DMS79 (cell line): Measurements from ENCODE around the gene SMYD5.
"Not testable (repeated sequence)": the region's sequence is repeated elsewhere in the genome, so short reads cannot be mapped to it uniquely, and the experiment has no call there.

ENCODE experiments used
- DNase-seq: peaks from one replicate; lab custom pipeline; 2025; lab: John Stamatoyannopoulos, UW

The SMYD5 gene

DNA sequence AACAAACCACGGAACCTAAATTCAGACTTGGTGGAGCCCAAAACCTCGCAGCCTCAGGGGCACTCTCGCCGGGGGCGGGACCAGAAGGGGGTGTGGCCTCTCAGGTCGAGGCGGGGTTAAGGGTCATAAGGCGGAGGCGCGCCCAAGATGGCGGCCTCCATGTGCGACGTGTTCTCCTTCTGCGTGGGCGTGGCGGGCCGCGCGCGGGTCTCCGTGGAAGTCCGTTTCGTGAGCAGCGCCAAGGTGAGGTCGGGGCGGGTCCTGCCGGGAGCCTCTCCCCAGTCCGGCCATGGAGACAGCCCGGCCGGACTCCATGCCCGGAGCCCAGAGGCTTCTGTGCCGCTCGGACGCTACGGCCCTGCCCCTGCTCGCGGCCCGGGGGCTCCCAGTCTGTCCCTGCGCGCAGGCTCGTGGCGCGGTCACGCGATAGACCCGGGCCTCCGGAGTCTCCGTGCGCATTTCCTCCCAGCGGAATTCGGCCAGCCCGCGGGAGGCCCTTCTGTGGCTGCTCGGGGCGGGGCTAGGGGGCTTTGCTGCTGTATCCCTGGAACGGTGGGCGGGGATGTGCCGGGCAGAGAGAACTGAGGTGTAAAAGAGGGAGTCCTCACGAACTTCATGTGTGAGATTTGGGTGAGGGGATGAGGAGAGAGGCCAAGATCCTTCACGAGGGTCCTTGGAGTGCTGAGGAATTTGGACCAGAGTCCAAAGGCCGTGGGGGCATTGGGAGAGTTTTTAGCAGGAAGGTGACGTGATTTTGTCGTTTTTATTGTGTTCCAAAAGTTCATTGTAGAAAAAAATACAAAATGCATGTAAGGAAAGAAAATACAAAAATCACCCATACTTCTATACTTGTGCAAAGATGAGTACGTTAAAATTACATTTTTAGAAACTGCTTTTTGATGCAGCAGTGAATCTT is at the start of gene SMYD5:
Gene SMYD5 (plus strand): TSS at position 126 of the 916 bp plus-strand sequence. CDS start 22 bp downstream, at position 148.
- DNase-seq = peak; percentile 69

DNA sequence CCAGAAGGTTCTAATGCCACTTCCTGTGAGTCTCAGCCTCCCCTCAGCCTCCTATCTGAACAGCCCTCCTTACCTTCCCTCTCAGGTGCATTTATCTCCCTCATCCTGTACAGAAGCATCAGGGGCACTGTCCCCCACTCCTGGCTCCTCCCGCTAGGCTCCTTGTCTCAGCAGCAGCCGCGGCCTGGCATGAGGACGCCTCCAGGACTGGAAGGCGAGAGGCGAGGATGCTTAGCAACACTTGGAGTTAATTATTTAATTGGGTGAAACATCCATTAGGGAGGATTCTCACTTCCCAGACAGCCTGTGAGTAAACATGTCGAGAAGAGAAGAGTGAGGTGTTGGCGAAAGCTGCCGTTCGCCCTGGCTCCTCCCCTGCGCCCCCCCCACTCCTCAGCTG is 48.1 kb upstream of the SMYD5 start:
- DNase-seq = not testable (repeated sequence)

DNA sequence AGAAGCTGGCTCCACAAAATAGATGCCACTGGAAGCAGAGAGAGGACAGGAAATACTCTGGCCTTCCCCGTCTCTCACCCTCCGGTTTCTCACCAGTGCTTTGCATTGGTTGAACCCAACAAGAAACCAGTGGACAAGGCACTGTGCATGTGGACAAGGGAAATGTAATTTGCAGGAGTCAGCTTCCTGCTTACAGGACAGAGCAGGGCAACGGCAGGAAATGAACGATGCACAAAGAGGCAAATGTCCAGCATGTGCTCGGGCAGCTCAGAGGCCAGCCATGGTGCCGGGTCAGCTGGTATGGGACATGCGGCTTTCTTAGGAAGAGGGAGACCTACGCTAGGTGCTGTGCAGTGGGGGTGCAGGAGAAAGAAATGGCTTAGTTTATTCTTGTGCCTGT is 47.2 kb upstream of the SMYD5 start:
- DNase-seq = not testable (repeated sequence)

DNA sequence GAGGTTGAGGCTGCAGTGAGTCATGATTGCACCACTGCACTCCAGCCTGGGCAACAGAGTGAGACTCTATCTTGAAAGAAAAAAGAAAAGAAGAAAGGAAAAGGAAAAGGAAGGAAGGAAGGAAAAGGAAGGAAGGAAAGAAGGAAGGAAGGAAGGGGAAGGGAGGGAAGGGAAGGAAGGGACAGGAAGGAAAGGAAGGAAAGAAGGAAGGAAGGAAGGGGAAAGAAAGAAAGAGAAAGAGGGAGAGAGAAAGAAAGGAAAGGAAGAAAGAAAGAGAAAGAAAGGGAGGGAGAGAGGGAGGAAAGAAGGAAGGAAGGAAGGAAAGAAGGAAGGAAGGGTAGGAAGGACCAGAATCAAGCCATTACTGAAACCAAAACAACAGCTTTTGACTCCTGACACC is 45.7 kb upstream of the SMYD5 start:
- DNase-seq = not testable (repeated sequence)

DNA sequence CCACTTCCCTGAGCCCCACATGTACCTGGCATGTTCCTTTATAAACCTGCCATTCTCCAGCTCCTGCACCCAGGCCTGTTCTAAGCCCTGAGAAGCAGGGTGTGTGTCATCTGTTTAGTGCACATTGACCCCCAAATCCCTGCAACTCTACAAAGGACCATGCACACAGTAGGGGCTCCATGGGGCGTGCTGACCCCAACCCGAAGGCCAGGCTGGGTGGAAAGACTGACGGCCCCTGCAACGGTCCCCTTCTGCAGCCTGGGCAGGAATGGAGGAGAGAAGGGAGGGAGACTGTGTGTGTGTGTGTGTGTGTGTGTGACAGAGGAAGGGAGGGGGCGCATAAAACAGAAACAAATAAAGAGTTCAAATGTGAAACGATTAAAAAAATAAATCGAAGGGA is 43.7 kb upstream of the SMYD5 start:
- not testable (repeated sequence) for DNase-seq

DNA sequence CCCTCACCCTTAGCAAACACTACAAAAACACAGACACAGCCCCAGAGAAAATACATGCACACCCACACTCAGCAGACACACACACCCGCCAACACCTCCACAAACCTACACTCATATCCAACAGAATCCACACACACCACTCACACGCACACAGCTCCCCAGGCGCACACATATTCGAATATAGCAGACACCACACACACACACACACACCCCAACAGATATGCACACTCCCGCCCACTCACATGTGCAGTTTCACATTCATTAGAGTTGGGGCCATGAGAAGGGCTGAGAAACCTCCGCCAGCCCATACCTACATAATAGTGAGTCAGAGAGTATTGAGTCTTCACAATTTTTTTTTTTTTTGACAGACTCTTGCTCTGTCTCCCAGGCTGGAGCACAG is 41.1 kb upstream of the SMYD5 start:
- no peak for DNase-seq

DNA sequence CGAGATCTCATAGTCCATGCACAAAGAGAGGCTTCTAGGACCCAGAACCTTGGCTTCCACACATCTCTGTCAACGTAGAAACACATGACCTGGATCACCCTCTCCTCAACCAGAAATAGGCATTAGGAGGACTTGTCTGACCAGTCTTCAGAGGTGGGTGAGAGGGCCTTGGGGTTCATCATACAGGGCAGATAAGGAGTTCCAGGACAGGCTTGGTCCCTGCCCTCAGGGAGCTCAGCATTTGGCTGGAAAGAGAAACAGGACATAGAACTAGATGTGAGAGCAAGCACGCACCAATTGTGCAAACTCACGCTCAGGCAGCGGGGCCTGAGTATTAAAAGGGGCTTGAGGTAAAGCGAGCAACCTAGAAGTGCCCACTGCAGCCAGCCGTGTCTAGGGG is 40.3 kb upstream of the SMYD5 start:
- DNase-seq = no peak

DNA sequence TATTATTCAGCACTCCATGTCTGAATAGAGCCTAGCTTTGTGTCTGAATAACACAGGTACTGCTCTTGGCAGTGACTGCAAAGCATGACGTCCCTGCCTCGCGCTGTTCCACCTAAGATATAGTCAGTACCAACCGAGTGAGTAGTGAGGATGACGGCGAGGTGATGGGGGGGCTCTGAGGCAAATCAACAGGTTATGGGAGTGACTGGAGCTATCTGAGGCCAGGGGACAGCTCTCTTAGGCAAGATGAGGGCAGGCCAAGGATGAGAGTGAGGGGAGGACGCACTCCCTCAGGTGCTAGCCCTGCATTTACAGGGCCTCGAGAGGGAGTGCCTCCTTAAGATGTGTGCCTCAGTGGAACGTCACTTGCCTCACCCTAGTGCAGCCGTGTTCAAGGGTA is 39.8 kb upstream of the SMYD5 start:
- no peak for DNase-seq

DNA sequence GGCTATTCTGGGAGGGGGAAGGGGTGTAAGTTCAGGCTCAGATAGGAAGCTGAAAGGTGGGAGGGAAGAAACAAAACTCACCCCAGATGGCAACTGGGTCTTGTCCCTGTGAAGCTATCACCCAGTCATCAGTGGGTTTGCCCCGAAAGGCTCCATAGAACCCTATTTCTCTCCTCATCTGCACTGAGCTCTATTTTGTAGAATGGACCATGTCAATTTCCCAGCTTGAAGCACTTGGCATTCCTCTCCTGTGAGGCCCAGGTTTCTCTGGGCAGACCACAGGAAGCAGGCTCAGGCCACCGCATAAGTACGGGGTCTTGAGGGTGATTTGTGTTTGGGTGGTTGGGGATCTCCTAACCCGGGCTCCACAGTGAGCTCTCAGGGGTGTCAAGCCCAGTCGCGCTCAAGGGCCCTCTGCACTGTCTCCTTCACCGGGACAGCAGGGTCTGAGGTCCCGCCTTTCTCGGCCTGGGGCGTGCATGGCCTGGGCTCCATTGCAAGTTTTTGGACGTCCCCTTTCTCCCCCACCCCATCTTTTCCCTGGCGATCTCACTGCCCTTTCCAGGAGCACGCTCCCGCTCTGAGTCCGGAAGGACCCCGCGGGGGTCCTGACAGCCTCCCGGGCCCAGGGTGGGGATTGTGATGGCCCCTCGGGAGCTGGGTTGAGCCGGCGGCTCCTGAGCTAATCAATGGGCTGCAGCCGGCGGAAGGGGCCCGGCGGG is 38.9 kb upstream of the SMYD5 start:
- no peak for DNase-seq

DNA sequence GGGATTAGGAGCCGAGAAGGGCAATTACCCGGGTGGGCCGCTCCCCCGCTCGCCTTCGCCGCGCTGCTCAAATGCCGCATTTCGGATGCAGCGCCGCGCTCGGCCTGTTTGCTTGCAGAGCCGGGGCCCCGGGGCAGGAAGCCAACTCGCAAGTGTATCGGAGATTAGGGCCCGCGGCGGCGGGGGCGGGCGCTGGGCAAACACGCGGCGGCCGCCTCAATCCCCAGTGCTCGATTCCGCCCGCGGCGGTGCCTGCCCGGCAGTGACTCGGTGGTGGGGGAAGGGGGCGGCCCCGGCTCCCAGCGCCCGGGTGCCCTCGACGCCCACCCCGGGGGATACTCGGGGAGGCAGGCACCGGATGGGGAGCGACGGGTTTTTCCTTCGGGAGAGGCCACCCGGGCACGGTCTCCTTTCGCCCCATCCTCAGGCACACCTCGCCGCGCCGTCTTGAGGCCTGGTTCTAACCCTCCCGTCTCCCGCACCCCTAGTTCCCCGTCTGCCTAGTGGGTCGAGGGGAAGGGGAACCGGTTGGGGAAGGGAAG is 38.3 kb upstream of the SMYD5 start:
- DNase-seq = peak; percentile 25

DNA sequence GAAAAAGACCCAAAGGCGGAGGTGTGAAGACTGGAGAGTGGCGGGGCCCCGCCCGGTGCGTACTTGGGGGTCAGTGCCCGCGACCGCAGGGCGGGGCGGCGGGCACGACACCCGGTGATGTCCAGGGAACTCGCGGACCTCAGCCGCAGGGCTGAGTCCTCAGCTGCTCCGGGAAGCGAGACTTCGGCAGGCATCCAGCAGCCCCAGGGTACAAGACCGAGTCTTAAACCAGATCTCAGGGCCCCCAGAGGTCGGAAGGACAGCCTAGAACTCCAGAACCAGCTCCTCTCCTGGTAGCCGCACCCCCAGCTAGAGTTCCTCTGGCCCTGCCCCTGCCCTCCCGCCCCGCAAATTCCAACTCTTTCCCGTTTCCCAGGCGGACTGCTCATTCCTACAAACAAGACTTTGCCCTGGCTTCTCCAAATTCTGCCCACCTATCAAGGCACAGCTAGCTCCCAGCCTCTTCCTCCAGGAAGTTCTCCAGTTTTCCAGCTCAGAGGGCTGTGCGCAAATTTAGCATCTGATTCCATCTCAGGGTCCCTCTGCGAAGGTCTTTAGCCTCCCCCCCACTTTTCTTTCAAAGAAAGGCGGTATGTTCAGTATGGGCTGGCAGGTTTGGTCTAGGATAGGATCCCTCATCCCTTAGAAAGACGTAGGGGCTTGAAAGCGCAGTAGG is 37.7 kb upstream of the SMYD5 start:
- no peak for DNase-seq

DNA sequence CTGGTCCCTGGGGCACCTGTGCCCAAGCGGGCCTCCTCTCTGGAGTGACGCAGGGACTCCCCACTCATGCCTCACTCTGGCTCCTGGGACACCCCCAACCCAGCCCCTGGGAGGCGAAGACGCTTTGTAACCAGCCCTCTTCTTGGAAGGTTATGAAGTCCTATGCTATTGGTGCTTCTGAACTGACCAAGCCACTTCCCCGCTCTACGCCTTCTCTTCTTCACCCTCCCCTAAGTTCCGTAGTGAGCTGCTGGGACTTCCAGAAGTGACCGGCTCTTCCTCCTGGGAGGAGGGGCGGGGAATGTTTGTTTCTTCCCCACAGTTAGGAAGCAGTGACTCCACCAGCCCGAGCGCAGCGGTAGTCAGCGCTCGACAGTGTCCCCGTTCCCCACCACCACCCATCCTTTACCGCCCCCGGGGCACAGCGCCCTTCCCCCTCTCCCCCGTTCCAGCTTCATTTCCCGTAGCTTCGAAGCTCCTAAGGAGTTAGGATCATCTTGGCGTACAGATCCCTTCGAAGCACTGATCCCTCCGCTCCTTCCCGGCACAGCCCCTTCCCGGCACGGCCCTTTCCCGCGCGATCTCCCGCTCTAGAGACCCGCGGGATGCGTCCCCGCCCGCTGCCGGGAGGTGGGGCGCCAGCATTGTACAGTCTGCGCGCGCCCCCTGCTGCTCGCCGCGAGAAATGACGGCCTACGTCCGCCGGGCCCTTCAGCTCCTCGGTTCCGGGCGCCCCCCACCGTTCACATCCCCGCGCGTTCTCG is 37.0 kb upstream of the SMYD5 start:
- DNase-seq = peak; percentile 43

DNA sequence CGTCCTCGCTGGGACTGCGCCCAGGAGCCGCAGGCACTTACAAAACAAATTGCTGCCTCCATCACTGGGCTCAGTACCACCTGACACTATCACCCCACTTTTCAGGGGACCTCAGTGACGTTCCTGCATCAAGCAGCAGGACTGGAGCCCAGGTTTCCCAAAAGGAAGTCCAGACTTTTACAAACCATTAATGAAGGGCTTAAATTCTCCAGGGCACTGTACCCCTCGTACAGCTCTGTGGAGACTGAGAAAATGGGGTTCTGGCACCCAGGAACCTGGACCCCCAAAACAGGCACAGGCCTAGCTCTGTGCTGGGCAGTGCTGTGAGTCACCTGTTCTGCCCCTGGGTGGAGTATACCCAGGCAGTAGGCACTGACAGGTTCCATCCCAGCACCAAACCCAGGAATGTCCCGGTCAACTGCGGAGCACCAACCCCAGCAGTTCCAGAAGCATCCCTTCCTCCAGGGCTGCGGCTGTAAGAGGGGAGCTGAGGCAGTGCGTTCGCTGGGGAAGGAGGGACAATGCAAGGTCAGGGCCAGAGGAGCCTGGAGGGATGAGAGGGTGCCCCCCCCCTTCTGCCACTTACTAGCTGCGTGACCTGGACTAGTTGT is 36.3 kb upstream of the SMYD5 start:
- DNase-seq = no peak

DNA sequence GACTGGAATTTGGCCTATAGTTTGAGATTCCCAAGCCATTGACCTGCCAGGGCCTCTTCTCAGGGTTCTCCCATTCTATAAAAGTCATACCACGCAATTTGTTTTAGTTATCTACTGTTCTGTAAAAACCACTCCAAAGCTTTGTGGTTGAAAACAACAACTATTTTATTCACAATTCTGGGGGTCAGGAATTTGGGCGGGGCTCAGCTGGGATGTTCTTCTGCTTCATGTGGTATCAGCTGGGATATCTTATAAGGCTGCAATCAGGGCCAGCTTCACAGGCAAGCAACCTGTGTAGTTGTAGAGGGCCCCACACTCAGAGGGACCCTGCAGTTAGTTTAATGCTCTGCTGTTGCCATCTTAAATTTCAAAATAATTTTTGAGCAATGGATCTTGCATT is 28.1 kb upstream of the SMYD5 start:
- DNase-seq = no peak

DNA sequence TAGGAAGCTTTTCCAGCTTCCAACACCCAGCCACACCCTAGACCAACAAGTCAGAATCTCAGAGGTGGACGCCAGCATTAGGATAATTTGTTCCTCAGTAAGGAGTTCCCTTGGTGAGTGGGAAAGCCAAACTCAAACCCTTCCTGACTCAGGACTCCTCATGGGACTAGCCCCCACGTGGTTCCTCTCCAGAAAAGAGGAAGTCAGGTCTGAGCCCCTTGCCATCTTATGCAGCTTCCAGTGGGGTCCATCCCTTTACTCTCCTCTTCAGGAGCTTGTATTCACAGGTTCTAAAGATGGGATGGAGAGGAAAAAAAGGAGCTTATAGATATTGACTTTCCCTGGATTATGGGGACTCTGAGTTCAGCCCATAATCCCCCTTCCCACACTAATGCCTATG is 26.5 kb upstream of the SMYD5 start:
- DNase-seq = no peak

DNA sequence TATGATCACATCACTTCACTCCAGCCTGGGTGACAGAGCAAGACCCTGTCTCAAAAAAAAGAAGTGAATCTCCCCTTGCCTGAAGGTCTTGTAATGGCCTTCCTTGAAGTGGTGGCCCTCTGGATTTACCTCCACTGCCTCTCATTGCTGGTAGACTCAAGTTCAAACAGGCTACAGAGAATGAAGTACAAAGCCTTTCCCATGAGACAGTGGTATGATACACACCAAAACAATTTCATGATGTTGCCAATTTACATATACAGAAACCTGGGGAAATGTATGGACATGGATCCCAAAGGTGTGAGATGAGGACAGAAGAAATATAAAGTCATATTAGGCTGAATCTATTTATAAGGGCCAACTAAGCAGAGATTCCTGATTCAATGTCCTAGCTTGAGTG is 16.5 kb upstream of the SMYD5 start:
- DNase-seq = no peak

DNA sequence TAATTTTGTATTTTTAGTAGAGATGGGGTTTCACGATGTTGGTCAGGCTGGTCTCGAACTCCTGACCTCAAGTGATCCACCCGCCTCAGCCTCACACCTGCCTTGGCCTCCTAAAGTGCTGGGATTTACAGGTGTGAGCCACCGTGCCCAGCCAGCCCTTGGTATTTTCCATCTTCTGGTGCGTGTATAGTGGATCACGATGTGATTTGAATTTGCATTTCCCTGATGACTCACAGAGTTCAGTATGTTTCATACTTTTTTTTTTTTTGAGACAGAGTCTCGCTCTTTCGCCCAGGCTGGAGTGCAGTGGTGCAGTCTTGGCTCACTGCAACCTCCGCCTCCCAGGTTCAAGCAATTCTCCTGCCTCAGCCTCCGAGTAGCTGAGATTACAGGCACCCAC is 13.8 kb upstream of the SMYD5 start:
- not testable (repeated sequence) for DNase-seq

DNA sequence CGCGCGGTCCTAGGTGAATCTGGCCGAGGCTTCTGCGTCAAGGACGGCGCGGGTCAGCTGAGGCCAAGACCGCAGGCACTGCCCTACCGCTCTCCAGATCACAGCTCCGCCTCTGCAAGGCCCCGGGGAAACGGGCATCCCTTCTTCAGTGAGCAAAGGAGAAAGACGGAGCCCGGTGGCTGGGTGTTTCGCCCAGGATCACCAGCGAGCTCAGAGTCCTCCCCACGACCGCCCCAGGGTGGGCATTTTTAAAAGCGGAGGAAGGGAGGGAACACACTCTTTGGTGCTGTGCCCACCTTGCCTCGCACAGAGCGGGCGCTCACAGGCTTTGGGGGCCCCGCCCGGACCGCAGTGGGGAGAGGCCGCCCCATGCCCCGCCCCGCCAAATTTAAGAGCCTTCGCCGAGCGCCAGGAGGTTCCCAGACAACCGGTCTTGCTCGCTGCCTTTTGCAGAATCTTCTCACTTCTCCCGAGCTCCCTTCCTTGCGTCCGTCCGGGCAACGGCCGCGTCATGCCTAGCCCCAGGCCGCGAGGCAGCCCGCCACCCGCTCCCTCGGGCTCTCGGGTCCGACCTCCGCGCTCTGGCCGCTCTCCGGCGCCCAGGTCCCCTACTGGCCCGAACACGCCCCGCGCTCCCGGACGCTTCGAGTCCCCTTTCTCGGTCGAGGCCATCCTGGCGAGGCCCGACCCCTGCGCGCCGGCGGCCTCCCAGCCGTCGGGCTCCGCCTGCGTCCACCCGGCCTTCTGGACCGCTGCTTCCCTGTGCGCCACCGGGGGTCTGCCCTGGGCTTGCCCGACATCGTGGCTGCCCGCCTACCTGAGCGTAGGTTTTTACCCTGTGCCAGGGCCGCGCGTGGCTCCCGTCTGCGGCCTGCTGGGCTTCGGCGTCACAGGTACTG is 11.6 kb upstream of the SMYD5 start, which contains the start of gene NOTO:
Gene NOTO (plus strand): TSS at position 419 of the 899 bp plus-strand sequence. CDS start 93 bp downstream, at position 512.
- DNase-seq = no peak

DNA sequence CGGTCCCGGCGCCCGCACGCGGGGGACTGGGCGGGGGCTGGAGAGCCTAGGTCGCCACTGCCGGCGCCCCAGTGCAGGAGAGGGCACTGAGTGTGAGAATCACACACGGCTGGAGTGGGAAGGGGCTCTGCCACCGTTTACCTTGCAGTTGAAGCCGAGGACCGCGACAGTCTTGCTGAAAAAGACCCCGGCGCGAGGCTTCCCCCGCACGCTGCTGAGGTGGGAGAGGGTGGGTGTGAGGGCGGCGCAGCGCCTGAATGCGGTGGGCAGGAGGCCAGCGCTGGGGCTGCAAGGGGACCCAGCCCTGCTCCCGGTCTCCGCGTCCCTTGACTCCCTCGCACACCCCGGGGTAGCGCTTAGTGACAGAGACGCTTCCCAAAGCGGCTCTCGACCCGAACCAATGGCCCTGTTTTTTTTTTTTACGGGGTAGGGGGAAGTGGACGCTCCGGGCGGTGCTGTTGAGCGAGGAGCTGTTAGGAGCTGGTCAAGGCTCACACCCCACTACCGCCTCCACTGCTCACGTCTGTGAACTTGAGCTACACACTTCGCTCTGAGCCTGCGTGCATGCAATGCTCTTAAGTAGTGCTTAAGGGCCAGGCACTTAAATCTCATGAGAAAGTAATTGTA is 10.9 kb upstream of the SMYD5 start:
- peak; percentile 48 for DNase-seq
